H7 (cell line): ENCODE results near the gene AMELX. TPM values are rescaled to one million over a fixed set of nuclear protein-coding genes. Genes with fewer than 3 reads are reported as not detected.

Experiments used
- DNase-seq: peaks from one replicate; pipeline ENCODE4 v3.0.0; 2012
- H3K27me3 ChIP-seq: 2 replicates; pipeline ENCODE4 v1.6.0; 2011; ENCODE audit warnings: mild to moderate bottlenecking, low read length; ENCODE audit not compliant: control insufficient read depth, insufficient read depth
- H3K36me3 ChIP-seq: replicated peaks from 2 replicates; pipeline ENCODE4 v1.5.1; 2011; ENCODE audit warnings: low read length; ENCODE audit not compliant: control insufficient read depth, insufficient read depth
- H3K4me3 ChIP-seq: 2 replicates; pipeline ENCODE4 v1.5.1; 2011; ENCODE audit warnings: low read depth, mild to moderate bottlenecking, control low read depth, low read length, moderate library complexity; ENCODE audit not compliant: insufficient read depth
- total RNA-seq: library from RNA; depleted of rRNA; stranded (reverse); fragments of >200 nt; shearing (Covaris generic); gene quantifications from 2 replicates; pipeline ENCODE4 v1.2.3, GENCODE V29; 2014; rRNA removed

Gene AMELX
- total RNA-seq, 1 experiment from 2014 or later, result not detected

GRCh38 chrX:11334165-11334564 is 41.0 kb downstream of the AMELX start:
- no peak for DNase-seq
- H3K36me3 ChIP-seq, result no peaks in the 10 kb centered on the region
- no peaks in the 10 kb centered on the region for H3K27me3 ChIP-seq
- no peak overlapping the region for H3K4me3 ChIP-seq

GRCh38 chrX:11336201-11336600 is 43.0 kb downstream of the AMELX start:
- no peak for DNase-seq
- Histone ChIP-seq H3K27me3 (no peaks in the 10 kb centered on the region), H3K36me3 (no peaks in the 10 kb centered on the region), H3K4me3 (no peak overlapping the region)

GRCh38 chrX:11337292-11338009 is 44.2 kb downstream of the AMELX start:
- DNase-seq, result no peak
- Histone ChIP-seq H3K4me3 (no peak overlapping the region), H3K36me3 (no peaks in the 10 kb centered on the region), H3K27me3 (no peaks in the 10 kb centered on the region)

GRCh38 chrX:11341274-11342201 is 48.3 kb downstream of the AMELX start:
- H3K36me3 ChIP-seq, result no peaks in the 10 kb centered on the region
- H3K4me3 ChIP-seq, result no peak overlapping the region
- no peaks in the 10 kb centered on the region for H3K27me3 ChIP-seq
- no peak for DNase-seq

GRCh38 chrX:11342673-11343072 is 49.5 kb downstream of the AMELX start:
- H3K36me3 ChIP-seq, result no peaks in the 10 kb centered on the region
- no peak for DNase-seq
- H3K4me3 ChIP-seq, result no peak overlapping the region

GRCh38 chrX:11346121-11346682 is 53.0 kb downstream of the AMELX start:
- H3K4me3 ChIP-seq, result no peak overlapping the region
- DNase-seq, result no peak
- no peaks in the 10 kb centered on the region for H3K27me3 ChIP-seq
- no peaks in the 10 kb centered on the region for H3K36me3 ChIP-seq

More at GRCh38 chrX:11342673-11343072, 49.5 kb downstream of the AMELX start:
- no peaks in the 10 kb centered on the region for H3K27me3 ChIP-seq

- no peaks in the 10 kb centered on the region for H3K27me3 ChIP-seq
- no peak for DNase-seq
- H3K4me3 ChIP-seq, result no peak overlapping the region
- no peaks in the 10 kb centered on the region for H3K36me3 ChIP-seq
Measured at GRCh38 chrX:11347300-11347699, 54.1 kb downstream of the AMELX start.

GRCh38 chrX:11349020-11349419 is 55.8 kb downstream of the AMELX start:
- no peaks in the 10 kb centered on the region for H3K27me3 ChIP-seq
- no peak overlapping the region for H3K4me3 ChIP-seq
- no peaks in the 10 kb centered on the region for H3K36me3 ChIP-seq
- DNase-seq, result no peak

- H3K27me3 ChIP-seq, result no peaks in the 10 kb centered on the region
- no peak for DNase-seq
- no peaks in the 10 kb centered on the region for H3K36me3 ChIP-seq
- no peak overlapping the region for H3K4me3 ChIP-seq
Measured at GRCh38 chrX:11349661-11350337, 56.6 kb downstream of the AMELX start.

Other genes with a start within 250 kb of the AMELX start
- gene HCCS, start 182.1 kb upstream of the AMELX start, total RNA-seq, result 16.8 and 17.9 TPM in 2 replicates